ENCODE data around the gene COL1A1. TPM values are rescaled to one million over a fixed set of nuclear protein-coding genes. Genes with fewer than 3 reads are reported as not detected.

COL1A1 gene
- total RNA-seq, 1 experiment from 2014 or later: 104 TPM

DNA sequence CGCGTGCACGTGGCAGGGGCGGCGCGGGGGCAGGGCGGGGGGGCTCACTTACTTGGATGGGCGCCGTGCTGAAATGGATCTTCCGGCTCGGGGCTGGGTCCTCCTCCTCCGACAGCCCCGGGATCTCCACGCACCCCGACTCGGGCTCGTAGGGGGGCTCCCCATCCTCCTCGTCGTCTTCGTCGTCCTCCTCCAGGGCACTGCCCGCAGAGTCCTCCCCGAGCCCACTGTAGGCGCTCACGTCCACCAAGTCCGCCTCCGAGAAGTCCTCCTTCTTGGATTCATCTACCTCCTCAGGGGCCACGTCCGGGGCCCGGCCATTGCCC lies 52.4 kb downstream of the COL1A1 start:
- H3K27ac Mint-ChIP-seq: no peak overlapping the region
- no peak overlapping the region for H4K5ac ChIP-seq (ENCODE audit: insufficient read length, low read depth, low read length)
- H3K79me1 ChIP-seq (ENCODE audit: insufficient read depth, low read depth, low read length, poor library complexity, severe bottlenecking): no peaks in the 10 kb centered on the region
- no peak overlapping the region for H3K56ac ChIP-seq (ENCODE audit: insufficient read length, low read depth, low read length)
- no peak overlapping the region for H2BK12ac ChIP-seq (ENCODE audit: insufficient read length, low read depth, low read length)
- no peak overlapping the region for H2BK20ac ChIP-seq (ENCODE audit: low read depth, low read length, poor library complexity, severe bottlenecking)
- H3K27ac ChIP-seq (ENCODE audit: insufficient read length, low read depth, low read length): no peak overlapping the region
- peaks cover 25% of the 10 kb centered on the region for H3K23me2 ChIP-seq (ENCODE audit: insufficient read length, low read depth, low read length, poor library complexity, severe bottlenecking)
- peaks cover 2 to 14% (median 9%) of the 10 kb centered on the region in 3 experiments; a peak in 6 of 7 replicates for H3K36me3 Mint-ChIP-seq (ENCODE audit: insufficient read depth in 1 of 3, low read depth in 3 of 3)
- H3K4me1 ChIP-seq (ENCODE audit: insufficient read depth, low read length): peaks cover 4% of the 10 kb centered on the region; the same call in 1 of the 2 replicates
- no peaks in the 10 kb centered on the region for H3K9me3 ChIP-seq (ENCODE audit: control insufficient read depth, low read depth, low read length)
- H3T11ph ChIP-seq (ENCODE audit: low read length): no peak overlapping the region
- no peak overlapping the region for H3K9ac ChIP-seq (ENCODE audit: extremely low read depth, insufficient read length, low read length)
- H2BK5ac ChIP-seq (ENCODE audit: insufficient read length, low read length): no peak overlapping the region
- H3K23ac ChIP-seq (ENCODE audit: insufficient read length, low read depth, low read length): no peak overlapping the region
- peaks cover 33 to 56% of the 10 kb centered on the region in 2 experiments for H3K4me1 Mint-ChIP-seq
- H3K79me2 ChIP-seq (ENCODE audit: insufficient read depth, low read length): no peaks in the 10 kb centered on the region
- WGBS (ENCODE audit: extremely low coverage, insufficient read length, low lambda C conversion rate): no CpG with 5 or more reads among the region's 30 CpGs
- no peak overlapping the region for H3K18ac ChIP-seq (ENCODE audit: insufficient read length, low read depth, low read length)
- H3K9me3 Mint-ChIP-seq: no peaks in the 10 kb centered on the region
- H3K4me3 Mint-ChIP-seq: peak overlapping the region; percentile 75 to 88
- DNase-seq: no peak
- H3K27me3 Mint-ChIP-seq (ENCODE audit: low read depth): peaks cover 13% of the 10 kb centered on the region
- H2AK5ac ChIP-seq (ENCODE audit: insufficient read length, low read length): no peak overlapping the region
- H2BK15ac ChIP-seq (ENCODE audit: low read depth, low read length): no peak overlapping the region
- H4K20me1 ChIP-seq (ENCODE audit: control insufficient read depth, insufficient read depth, insufficient read length): peaks cover 3% of the 10 kb centered on the region
- H2AFZ ChIP-seq (ENCODE audit: low read length): no peak overlapping the region
- no peak overlapping the region for H3K4ac ChIP-seq (ENCODE audit: low read depth, low read length)
- H3K4me2 ChIP-seq (ENCODE audit: insufficient read depth, insufficient read length, low read length): peak overlapping the region; percentile 45
- H3K14ac ChIP-seq (ENCODE audit: insufficient read depth, low read length): no peak overlapping the region; the same call in 1 of the 2 replicates
- H4K8ac ChIP-seq (replicated peaks; ENCODE audit: insufficient read length, low read depth, low read length): no peak overlapping the region
- no peak overlapping the region for H2BK120ac ChIP-seq (ENCODE audit: low read depth, low read length, poor library complexity, severe bottlenecking)
- no peaks in the 10 kb centered on the region; the same call in 1 of the 2 replicates for H3K27me3 ChIP-seq (ENCODE audit: insufficient read depth, low read length)
- H4K91ac ChIP-seq (ENCODE audit: insufficient read length, low read depth, low read length): no peak overlapping the region
- TF ChIP-seq, protein P1, sequence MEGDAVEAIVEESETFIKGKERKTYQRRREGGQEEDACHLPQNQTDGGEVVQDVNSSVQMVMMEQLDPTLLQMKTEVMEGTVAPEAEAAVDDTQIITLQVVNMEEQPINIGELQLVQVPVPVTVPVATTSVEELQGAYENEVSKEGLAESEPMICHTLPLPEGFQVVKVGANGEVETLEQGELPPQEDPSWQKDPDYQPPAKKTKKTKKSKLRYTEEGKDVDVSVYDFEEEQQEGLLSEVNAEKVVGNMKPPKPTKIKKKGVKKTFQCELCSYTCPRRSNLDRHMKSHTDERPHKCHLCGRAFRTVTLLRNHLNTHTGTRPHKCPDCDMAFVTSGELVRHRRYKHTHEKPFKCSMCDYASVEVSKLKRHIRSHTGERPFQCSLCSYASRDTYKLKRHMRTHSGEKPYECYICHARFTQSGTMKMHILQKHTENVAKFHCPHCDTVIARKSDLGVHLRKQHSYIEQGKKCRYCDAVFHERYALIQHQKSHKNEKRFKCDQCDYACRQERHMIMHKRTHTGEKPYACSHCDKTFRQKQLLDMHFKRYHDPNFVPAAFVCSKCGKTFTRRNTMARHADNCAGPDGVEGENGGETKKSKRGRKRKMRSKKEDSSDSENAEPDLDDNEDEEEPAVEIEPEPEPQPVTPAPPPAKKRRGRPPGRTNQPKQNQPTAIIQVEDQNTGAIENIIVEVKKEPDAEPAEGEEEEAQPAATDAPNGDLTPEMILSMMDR (conservative IDR thresholded peaks at IDR 0.05): no peak

All from H9 (cell line).